GM18502 (cell line): ENCODE measurements around the gene BRD4.
"Not testable (repeated sequence)": the region's sequence is repeated elsewhere in the genome, so short reads cannot be mapped to it uniquely, and the experiment has no call there.

ENCODE experiments used
- ATAC-seq: cut with Tn5 transposase; IDR thresholded peaks from one replicate; pipeline ENCODE4 v1.9.1; 2021; ENCODE audit warnings: mild to moderate bottlenecking; ENCODE audit not compliant: unreplicated experiment, poor library complexity

Gene BRD4

DNA sequence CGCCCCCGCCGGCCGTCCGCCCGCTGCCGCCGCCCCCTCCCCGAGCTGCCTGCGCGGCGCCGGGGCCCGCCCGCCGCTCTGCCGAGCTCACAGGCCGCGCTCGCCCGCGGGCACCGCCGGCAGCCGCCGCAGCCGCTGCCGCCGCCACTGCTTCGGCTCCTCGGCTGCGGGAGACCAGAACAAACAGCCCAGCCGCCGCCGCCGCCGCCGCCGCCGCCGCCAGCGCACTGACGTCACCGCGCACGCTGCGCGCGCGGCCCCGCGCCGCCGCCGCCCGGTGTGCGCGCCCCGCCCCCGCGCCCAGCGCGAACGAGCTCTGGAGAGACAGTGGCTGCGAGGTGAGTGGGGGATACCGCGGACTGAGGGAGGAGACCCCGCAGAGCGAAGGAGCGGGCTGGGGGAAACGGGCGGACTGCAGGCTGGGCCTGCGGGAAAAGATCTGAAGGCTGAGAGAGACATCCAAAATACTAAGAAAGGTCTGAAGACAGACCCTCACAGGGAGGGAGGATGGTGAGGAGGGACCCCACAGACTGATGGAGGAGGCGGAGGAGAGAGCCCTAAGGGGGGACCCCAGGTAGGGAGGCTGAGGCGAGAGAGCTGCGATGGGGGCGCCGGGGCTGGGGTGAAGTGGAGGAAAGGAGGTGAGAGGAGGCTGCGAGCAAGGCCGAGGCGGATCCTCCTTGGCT is at the start of gene BRD4:
TSS of gene BRD4 (minus strand) at position 229 of the 686 bp plus-strand sequence. CDS start 59,440 bp downstream, outside the sequence.
- ATAC-seq, result peak; percentile 49

DNA sequence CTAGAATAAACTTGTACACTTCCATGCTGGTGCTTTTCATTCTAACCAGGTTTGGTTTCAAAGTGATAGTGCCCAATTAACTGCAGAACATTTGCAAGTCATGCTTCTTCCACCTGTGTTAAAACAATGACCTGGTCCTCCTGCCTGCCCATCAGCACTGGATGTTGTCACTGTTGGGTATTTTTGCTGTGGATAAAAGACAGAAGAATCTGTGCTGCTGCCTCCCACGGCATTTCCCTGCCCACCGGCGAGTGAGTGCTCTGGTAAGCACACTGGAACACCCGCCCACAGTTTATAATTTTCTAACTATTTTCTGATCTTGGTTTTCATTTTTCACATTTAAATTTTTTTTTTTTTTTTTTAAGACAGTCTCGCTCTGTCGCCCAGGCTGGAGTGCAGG is 49.5 kb upstream of the BRD4 start:
- no peak for ATAC-seq

DNA sequence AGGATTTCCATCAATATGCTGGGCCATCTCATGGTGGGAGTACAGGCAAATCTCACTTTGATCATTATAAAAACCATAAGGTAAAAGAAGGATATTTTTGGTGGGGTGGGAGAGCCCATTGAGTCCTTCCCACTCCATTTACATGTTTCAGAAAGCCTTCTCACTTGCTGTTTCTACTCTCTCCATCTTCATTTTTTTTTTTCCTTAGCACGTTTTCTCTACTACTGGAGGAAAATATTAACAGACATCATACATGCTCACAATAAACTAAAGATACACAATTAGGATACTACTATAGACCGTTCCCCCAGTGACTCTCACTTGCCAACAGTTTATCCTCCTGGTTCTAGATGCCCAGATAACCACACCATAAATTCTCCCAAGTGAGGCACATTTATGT is 49.1 kb upstream of the BRD4 start:
- no peak for ATAC-seq

DNA sequence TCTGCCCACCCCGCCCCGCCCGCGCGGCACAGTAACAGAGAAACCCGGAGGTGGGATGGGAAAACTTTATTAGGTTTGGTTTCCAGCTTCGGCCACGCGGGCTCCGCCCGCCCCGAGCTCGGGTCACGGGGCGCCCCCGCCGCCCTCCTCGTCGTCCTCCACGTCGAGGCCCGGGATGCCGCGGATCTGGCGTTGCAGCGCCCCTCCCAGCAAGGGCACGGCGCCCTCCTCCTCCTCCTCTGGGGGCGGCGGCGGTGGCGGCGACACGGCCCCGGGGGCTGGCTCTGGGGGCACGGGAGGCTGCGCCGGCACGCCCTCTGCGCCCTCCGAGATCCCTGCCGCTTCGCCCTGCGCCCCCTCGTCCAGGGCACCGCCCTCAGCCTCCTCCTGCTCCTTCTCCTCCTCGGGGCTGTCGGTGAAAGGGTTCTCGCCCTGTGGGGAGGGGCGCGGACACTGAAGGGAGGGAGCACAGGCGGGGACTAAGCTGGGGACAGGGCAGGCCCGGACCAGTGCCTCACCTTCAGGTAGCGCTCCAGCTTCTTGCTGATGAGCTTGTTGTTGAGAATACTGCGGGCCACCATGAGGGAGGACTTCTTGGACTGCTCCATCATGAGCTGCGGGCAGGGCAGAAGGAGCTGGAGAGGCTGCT is 47.8 kb upstream of the BRD4 start:
- peak; percentile 24 for ATAC-seq

DNA sequence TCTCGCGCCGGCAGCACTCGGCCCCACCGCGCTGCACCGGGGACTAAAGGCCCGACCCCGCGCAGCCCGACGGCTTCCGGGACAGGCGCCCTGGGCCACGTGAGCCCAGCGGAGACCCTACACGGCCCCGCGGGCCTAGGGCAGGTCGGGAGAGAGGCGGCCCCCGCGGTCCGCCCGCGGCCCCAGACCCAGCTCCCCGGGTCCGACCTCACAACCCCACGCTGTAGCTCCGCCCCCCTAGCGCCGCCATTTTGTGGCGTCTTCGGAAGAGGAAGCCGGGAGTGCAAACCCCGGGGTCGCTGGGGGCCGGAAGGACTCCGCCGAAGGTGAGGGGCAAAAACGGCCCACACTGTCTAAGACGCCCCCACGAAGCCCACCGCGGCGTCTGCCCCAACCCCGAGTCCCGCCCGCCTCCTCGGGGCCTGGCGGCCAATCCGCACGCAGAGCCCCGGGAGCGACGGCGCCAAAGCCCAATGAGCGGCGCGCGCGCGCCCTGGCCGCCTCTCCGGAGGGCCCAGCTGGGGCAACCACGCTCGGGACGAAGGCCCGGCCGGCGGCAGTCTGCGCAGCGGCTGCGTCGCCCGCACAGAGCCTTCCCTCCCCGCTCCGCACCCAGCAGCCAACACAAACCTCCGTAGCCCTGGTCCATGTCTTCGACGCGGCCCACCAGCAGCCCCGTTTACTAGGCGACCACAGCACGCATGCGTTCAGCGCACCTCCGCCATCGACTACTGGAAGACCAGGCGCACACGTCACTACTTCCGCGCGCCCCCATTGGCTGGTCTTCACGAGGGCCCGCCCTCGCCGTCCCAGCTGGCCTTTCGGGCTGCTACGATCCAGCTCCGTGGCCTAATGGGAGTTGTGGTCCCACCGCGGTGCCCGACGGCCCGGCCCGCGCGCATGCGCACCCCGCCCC is 47.0 kb upstream of the BRD4 start, which contains the start of gene AKAP8:
TSS of gene AKAP8 (minus strand) at position 705 of the 916 bp plus-strand sequence. CDS start at position 649, 56 bp downstream.
- peak; percentile 78 for ATAC-seq

DNA sequence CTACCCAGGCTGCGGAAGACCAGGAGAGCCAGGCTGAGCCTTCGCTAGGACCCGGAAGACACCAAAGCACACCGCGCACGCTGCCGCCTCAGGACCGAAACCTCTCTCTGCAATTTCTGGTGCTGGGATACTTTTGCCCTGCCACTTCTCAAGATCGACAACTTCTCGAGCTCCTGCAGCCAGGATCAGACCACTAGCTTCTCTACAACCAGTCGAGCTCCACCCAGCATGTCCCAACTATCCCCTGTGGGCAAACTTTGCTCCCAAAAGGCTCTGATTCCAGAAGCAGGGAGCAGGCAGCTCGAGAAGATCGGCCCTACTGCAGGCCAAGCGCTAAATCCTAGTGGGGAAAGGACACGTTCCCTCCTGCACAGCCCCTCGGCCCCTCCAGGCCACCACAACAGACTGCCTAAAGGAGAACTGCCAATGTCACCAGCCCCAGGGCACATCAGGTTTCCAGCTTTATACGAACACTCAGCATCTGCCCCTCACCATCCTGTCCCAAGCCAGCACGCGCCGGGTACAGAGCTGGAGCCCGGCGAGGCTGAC is 46.3 kb upstream of the BRD4 start:
- ATAC-seq, result no peak

DNA sequence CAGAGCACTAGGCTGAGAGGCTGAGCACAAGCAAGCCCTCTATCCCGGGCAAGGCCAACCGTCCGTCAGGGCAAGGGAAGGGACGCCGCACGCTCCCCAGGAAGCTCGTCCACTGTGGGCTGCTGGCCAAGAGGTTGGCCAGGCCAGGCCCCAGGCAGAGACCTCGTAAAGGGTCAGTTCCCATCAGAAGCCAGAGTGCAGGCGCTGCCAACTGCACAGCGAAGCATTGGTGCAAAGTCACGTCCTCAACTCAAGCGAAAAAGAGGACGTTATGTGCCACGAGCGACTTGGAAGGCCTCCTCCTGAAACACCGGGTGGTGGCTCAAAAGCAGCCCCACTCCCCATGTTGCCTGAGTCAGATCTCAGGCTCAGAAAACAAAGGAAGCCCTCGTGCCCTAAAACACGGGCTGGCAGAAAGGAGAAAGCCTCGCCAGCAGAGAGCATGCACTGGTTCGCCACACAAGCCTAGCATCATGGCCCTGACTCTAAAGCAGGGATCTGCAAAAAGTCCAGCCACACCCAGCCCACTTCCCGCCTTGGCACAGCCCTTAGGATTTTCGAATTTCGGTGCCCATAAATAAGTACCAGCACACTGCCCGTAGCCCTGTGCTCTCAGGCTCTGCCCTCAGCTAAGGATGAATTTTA is 42.6 kb upstream of the BRD4 start:
- ATAC-seq, result no peak

DNA sequence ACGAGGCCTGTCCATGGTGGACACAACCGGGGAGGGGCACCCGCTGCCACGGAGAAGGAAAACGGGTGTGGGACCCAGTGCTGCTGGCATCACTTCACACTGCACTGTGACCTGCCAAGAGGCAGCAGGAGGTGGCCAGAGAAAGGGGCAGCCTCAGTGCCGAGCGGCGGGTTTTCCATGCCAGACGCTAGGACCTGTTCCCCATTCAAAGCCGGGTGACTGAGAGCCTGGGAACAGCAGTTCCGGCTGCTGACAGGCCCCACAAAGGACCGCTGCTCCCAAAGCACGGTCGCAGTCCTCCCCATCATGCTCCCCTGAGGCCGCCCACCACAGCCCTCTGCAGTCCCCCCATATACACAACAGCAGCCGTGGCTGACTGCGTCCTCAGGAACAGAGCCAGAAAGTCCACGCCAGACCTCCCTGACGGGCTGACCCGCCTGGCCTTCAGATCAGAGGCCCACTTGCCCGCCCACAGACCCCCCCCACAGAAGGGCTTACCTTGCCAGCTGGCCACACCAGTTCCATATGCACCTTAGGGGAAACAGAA is 41.8 kb upstream of the BRD4 start:
- no peak for ATAC-seq

DNA sequence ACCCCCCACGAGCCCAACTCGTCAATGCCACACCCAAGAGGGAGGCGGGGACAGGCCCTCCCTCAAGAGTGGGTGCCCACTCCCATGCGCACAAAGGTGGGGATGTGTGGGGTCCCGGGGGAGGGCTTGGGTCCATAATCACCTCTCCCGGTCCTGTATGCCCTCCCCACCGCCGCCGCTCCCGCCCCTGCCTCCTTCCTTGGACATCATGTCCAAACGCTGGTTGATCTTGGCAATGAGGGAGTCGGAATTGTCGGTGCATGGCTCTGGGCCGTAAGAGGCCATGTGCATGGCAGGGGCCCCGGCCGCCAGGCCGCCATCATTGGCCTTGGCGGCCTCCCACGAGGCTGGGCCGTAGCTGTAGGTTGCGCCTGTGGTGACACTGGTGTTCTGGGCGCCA is 41.3 kb upstream of the BRD4 start:
- no peak for ATAC-seq

DNA sequence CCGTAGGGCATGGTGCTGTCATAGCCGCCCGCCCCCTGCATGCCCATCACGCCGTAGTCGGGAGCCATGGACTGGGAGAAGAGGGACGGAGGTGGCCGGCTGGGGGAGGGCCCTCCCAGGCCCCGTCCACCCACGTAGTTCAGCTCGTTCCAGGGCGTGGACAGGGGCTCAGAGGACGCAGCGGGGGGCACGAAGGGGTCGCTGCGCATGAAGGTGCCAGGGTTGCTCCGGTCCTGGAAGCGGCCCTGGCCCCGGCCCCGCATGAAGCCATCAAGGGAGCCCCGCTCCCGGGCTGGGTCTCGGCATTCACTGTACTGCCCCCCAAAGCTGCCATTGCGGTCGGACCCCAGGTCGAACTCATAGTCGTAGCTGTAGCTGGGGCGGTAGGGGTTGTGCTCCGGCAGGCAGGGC is 40.6 kb upstream of the BRD4 start:
- ATAC-seq, result no peak

DNA sequence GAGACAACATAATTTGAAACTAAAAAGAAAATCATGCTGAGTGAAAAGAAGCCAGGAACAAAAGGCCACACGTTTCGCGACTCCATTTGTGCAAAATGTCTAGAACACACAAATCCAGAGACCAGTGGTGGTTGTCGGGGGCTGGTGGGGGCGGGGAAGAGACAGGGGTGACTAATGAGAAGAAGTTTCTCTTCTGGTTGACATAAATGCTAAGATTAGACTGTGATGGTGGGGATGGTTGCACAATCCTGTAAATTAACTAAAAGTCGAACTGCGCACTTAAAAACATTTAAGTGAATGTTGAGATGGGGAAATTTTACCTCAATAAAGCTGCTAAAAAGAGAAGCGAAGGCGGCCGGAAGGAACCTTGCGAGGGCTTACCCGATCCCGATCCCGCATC is 40.1 kb upstream of the BRD4 start:
- no peak for ATAC-seq

DNA sequence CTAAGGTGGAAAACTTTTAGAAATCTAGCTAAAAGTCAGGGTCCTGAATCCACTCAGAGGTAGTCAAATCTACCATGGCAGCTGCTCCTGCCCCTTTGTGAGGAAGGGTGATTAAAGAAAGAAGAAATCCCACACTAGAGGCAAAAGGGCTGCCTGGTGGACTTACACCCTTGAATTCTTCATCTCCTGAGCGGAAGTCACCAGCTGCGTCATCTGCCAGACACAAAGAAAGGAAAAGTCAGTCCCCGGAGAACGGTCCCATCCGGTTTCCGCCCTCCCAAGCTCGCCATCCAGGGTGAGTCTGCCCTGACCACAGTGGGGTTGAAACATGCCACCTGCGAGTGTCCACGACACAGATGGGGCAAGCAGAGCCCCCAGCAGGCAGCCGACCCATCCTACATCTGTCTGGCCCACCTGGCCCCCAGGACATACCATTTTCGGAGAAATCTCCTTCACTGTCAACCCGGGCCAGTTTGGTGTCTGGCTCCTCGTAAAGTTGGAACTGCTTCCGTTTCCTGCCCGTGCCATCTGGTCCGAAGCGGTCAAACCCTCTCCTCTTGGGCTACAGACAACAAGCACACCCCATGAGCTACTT is 39.5 kb upstream of the BRD4 start:
- no peak for ATAC-seq

DNA sequence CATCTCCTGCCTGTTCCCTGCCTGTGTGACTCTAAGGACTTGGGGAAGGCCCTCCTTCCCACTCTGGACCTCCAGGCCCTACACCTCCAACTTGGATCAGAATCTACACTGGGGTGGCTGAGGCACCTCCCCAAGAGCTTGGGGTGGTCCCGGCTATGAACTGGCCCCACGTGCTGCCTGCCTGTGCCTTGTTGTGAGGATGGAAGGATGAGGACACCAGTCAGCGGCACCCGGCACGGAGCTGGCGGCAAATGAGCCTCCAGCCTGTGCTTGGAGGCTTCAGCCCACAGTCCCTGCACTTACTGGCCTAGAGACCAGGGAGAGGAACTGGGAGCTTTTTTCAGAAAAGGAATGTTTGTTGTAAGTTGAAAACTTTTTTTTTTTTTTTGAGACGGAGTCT is 38.8 kb upstream of the BRD4 start:
- ATAC-seq, result no peak

DNA sequence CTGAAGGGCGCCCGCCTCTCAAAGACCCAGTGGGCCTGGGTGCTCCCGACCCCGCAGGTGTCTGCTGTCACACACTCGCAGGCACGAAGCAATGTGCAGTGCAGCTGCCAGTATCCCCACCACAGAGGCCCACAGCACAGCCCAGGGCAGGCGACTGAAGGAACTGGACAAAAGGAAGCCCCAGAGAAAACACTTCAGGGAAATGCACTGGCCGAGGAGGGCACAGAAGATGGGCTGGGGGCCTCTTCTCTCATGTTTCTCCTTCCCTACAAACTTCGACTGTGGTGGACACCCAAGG is 37.2 kb upstream of the BRD4 start:
- no peak for ATAC-seq

DNA sequence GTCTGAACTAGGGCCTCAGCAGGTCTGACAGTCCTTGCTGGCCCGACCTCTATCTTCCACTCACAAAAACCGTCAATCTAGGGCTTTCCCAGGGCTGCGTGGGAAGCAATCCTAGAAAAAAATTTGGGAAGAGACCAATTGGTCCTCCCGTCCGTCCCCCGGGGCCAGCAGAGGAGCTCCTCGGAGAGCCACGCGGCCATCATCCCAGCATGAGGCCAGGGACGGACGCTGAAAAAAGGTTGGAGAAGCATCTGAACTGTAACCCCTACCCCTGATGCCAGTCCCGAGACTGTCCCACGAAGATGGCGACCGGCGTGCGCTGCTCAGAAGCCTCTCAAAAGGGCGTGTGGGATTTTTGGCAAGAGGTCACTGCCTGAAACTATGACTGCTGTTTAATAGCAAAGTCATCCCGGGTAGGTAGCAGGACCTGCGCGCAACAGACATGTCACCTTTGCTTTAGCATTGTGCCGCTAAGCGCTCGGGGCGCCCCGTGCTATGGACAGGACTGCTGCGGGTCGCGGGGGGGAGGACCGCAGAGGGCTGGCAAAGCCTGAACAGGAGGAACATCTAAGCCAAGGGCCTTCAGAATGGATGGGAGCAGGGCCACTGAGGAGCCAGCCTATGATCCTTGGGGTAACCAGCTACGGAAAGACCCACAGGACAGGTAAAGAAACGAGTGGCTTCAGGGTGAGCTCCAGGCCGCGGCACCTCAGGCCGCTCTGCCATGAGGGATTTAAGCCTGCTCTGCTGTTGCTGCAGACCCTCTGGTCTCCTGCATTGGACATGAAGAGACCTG is 36.7 kb upstream of the BRD4 start:
- ATAC-seq, result no peak

DNA sequence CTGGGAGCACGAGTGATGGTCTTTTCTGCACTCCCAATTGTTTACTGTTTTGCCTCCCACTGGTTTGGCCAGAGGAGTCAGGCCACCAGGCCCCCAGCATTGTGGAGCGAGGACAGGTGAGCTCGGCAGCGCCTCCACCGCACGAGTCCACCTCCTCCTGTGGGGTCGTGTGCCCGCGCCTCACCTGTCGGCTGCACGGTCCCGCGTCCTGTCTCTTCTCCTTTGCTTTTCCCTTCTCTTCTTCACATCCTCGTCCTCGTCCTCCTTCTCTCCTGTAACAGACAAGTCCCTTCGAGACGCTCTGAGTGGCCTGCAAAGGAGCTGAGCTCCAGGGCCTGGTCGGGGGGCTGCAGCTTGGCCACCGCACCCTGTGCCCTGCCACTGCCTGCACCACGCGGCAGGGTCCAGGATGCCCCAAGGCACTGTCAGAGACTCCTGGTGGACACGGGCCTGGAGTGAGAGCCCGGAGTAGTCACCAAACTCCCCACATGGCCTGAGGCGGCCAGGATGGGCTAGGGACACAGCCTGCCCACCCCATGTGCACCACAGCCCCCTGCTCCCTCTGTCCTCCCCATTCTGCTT is 35.8 kb upstream of the BRD4 start:
- no peak for ATAC-seq

DNA sequence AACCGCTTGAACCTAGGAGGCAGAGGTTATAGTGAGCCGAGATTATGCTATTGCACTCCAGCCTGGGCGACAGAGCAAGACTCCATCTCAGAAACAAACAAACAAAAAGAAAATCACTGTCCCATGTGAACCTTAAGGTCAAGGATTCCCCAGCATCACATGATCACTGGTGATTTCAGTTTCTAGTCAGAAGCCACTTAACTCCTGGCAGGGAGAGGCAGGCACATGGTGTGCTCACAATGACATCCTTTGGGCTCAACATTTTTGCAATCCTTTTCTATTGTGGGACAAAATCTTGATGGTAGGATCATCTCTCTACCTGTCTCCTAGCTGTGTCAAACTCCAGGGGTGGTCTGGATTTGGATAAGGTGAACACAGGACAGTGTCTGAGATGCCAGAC is 35.1 kb upstream of the BRD4 start:
- ATAC-seq, result no peak

DNA sequence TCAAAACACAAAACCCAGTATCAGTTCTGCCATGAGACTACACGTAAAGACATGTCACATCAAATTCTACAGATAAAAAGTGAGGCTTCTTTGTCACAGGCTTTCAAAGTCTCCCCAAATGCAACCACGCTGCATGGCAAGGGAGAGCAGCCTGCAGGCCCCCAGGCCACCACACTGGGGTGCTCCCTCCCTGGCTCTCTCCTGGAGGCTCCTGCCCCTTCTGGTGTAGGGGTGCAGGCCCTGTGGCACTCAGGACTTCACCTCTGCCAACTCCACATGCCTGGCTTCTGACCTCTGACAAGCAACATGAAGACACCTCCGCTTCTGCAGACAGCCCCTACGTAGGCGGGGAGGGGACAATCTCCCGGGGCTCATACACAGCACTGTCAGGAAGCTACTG is 32.9 kb upstream of the BRD4 start:
- ATAC-seq, result no peak

DNA sequence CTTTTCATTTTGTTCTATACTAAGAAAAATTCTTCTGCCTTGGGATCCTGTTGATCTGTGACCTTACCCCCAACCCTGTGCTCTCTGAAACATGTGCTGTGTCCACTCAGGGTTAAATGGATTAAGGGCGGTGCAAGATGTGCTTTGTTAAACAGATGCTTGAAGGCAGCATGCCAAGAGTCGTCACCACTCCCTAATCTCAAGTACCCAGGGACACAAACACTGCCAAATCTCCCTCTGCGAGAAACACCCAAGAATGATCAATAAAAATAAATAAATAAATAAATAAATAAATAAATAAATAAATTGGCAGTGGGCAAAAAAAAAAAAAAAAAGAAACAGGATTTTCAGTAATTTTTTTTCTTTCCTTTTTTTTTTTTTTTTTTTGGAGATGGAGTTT is 31.5 kb upstream of the BRD4 start:
- not testable (repeated sequence) for ATAC-seq
